Stimulated activated CD4-positive, alpha-beta T cell treated with anti-CD3 and anti-CD28 coated beads, TNF-alpha, amount 100 ng/mL, for 48 hours (primary cell): ENCODE measurements around the gene TPSB2.
"Not testable (repeated sequence)": the region's sequence is repeated elsewhere in the genome, so short reads cannot be mapped to it uniquely, and the experiment has no call there.

Experiments
- DNase-seq, 3 donors: peaks; one replicate each; pipeline ENCODE4 v3.0.0-alpha.2; 2020; ENCODE audit warnings: low read depth in 3 of 3

Gene TPSB2

GRCh38 chr16:1240436-1240835 is 10.5 kb upstream of the TPSB2 start, which contains the start of gene TPSAB1:
TPSAB1 (plus strand) TSS chr16:1240705; CDS start chr16:1240939, 234 bp downstream.
- not testable (repeated sequence) for DNase-seq

- not testable (repeated sequence) for DNase-seq
Observed at GRCh38 chr16:1239575-1239974, 9.6 kb upstream of the TPSB2 start.

- not testable (repeated sequence) for DNase-seq
Observed at GRCh38 chr16:1238909-1239308, 8.9 kb upstream of the TPSB2 start.

GRCh38 chr16:1237990-1238389 is 8.0 kb upstream of the TPSB2 start:
- DNase-seq: no peak

- DNase-seq: not testable (repeated sequence)
Observed at GRCh38 chr16:1236659-1237058, 6.7 kb upstream of the TPSB2 start.

- not testable (repeated sequence) for DNase-seq
Observed at GRCh38 chr16:1232049-1232748, 2.2 kb upstream of the TPSB2 start.

- DNase-seq: not testable (repeated sequence)
Observed at GRCh38 chr16:1231301-1231700, 1.3 kb upstream of the TPSB2 start.

GRCh38 chr16:1230471-1231212 is 658 bp upstream of the TPSB2 start:
- DNase-seq: not testable (repeated sequence)

- DNase-seq: not testable (repeated sequence)
Observed at GRCh38 chr16:1229476-1229875, 508 bp downstream of the TPSB2 start.

- DNase-seq: not testable (repeated sequence)
Observed at GRCh38 chr16:1228227-1228626, 1.8 kb downstream of the TPSB2 start.

GRCh38 chr16:1226692-1227091 is 3.3 kb downstream of the TPSB2 start:
- DNase-seq: not testable (repeated sequence)

GRCh38 chr16:1225728-1226311 is 4.2 kb downstream of the TPSB2 start:
- DNase-seq: not testable (repeated sequence)

GRCh38 chr16:1225051-1225451 is 4.9 kb downstream of the TPSB2 start, which contains the start of gene TPSG1:
TPSG1 (minus strand) TSS chr16:1225268; CDS start chr16:1225252, 16 bp downstream.
- DNase-seq: no peak

GRCh38 chr16:1224558-1224957 is 5.4 kb downstream of the TPSB2 start:
- DNase-seq: no peak

- no peak for DNase-seq
Observed at GRCh38 chr16:1223355-1224214, 6.4 kb downstream of the TPSB2 start.

GRCh38 chr16:1222553-1223354 is 7.2 kb downstream of the TPSB2 start:
- DNase-seq: no peak

- DNase-seq: no peak
Observed at GRCh38 chr16:1221628-1222552, 8.1 kb downstream of the TPSB2 start.

GRCh38 chr16:1220841-1221627 is 8.9 kb downstream of the TPSB2 start:
- DNase-seq: no peak
